ENCODE measurements around the gene PHOX2A.
"Not testable (repeated sequence)": the region's sequence is repeated elsewhere in the genome, so short reads cannot be mapped to it uniquely, and the experiment has no call there.

The PHOX2A gene

DNA sequence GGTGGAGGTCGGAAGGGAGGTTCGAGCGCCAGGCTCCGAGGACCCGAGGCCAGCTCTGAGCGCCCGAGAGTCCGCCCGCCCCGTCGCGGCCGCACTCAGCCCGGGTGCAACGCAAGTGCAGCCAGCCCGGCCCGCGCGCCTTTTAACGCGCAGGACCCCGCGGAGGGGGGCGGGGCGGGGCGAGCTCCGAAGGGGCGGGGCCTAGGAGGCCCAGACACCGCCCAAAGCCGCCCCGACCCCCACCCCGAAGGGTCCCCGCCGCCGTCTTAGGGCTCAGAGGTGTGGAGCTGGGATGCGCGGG lies at the start of gene PHOX2A:
Gene PHOX2A (minus strand): TSS at position 117 of the 301 bp plus-strand sequence. CDS start 172 bp downstream, outside the sequence.
- no peak for DNase-seq

DNA sequence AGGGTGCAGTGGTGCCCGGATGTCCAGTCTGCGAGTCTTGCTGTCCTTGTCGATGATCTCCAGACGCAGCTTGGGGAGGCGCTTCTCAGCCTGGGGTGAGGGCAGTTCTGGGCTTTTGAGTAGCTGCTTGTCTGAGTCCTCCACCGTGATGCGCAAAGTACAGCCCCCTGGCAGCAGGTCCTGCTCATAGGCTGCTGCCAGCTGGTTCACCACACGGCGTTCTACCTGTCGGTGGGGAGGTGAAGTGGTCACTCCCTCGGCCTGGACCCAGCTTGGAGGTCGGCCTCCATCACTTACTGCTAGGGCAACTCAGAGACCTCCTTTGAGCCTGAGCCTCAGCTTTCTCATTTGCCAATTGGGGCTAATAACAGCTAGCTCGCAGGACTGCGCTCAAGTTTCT lies 49.4 kb upstream of the PHOX2A start:
- DNase-seq = no peak

DNA sequence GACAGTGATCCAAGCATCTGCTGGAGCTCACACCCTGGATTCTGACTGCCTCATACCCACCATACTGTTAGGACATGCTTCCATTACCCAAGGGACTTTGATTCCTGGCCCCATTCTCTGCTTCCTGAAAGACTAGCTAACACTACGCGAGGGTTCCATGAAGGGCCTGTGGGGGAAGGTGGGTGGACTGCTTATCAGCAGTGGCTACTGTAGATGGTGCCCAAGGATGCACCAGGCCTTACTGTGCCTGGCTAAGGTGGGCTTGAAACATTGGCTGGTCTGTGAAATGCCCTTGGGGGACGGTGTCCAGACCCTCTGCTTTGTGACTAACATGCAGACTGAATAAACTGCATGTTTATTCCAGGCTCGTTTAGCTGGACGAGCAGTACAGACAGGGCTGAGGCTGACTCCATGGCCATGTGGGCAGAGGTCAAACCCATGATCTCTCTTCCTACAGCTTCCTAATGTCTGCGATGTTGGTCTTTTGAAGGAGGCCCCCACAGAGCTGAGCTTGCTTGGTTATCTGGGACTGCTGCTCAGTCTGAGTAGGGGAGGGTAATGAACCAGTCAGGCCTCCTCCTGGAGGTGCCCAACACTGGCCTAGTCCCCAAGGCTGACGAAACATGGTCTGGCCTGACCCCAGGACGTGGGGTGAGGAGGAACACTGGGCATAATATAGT lies 48.3 kb upstream of the PHOX2A start:
- no peak for DNase-seq

DNA sequence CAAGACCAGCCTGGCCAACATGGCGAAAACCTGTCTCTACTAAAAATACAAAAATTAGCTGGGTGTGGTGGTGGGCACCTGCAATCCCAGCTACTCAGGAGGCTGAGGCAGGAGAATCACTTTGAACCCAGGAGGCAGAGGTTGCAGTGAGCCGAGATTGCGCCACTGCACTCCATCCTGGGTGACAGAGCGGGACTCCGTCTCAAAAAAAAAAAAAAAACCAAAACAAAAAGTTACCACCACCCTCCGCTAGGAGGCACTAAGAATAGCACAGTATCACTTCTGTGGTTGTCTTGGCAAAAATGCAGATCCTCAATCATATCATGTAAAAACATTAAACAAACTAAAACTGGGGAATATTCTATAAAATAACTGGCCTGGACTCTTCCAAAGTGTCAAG lies 46.8 kb upstream of the PHOX2A start:
- not testable (repeated sequence) for DNase-seq

DNA sequence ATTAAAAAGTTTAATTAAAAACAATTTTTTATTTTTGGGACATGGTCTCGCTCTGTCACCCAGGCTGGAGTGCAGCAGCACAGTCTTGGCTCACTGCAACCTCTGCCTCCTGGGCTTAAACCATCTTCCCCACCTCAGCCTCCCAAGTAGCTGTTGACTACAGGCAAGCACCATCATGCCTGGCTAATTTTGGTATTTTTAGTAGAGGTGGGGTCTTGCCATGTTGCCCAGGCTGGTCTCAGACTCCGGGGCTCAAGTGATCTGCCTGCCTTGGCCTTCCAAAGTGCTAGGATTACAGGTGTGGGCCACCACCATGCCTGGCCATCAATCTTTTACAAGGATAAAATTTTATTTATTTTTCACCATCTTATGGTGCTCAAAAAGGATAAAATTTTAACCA lies 43.3 kb upstream of the PHOX2A start:
- DNase-seq = no peak

DNA sequence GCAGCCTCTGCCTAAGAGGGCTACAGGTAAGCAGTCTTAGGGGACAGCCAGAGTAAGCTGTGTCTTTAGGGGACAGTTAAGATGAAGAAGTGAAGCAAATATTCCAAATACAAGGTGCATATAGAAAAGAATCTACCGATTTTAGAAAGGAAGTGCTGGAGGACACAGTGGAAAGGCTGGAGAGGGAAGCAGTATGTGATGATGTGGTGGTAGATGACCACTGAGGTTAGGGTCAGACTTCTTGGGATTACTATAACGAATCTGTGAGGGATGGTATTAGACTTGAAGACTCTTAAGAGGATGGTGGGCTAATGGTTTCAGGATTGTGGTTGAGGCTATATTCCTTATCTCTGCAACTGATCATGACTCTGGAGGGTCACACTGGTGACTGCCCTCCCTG lies 40.0 kb upstream of the PHOX2A start:
- DNase-seq = no peak

DNA sequence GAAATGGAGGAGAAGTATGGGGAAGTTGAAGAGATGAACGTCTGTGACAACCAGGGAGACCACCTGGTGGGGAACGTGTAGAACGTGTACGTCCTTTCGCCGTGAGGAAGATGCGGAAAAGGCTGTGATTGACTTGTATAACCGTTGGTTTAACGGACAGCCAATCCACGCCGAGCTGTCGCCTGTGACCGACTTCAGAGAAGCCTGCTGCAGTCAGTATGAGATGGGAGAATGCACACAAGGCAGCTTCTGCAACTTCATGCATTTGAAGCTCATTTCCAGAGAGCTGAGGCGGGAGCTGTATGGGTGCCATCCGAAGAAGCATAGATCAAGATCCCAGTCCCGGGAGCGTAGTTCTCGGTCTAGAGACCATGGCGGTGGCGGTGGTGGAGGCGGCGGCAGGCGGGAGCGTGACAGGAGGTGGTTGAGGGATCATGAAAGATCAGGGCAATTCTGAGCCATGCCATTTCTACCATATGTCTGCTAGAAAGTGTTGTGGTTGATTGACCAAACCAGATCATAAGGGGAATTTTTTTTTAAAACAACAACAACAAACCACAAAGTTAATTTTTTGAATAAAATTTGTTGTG lies 36.8 kb upstream of the PHOX2A start:
- DNase-seq = no peak

DNA sequence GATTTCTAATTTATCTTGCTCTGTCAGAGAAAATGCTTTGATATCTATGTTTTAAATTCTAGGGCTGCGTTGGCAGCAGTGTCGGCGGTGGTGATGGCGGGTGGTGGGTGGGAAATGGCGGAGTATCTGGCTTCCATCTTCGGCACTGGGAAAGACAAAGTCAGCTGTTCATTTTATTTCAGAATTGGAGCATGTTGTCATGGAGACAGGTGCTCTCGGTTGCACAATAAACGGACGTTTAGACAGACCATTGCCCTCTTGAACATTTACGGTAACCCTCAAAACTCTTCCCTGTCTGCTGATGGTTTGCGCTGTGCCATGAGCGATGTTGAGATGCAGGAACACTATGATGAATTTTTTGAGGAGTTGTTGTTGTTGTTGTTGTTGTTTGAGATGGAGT lies 36.1 kb upstream of the PHOX2A start:
- DNase-seq = no peak

DNA sequence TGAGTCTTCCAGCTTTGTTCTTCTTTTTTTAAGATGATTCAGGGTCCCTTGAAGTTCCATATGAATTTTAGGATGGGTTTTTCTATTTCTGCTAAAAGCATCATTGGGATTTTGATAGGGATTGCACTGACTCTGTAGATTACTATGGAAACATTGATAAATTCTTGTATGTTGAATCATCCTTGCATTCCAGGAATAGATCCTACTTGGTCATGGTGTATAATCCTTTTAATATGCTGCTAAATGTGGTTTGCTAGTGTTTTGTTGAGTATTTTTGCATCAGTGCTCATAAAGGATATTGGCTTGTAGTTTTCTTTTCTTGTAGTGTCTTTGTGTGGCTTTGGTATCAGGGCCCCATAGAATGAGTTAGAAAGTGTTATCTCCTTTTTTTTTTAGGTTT lies 34.9 kb upstream of the PHOX2A start:
- no peak for DNase-seq

DNA sequence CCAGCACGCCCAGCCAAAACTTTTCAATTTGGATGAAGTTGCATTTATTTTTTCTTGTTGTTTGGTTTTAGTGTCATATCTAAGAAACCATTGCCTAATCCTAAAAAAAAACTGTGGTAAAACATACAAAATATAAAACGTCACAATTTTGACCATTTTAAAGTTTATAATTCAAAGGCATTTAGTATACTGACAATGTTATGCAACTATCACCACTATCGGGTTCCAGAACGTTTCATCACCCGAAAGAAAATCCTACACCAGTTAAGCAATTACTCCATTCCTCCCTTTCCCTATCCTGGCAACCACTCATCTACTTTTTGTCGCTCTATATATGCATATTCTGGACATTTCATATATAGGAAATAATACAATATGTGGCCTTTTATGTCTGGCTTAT lies 30.5 kb upstream of the PHOX2A start:
- no peak for DNase-seq

DNA sequence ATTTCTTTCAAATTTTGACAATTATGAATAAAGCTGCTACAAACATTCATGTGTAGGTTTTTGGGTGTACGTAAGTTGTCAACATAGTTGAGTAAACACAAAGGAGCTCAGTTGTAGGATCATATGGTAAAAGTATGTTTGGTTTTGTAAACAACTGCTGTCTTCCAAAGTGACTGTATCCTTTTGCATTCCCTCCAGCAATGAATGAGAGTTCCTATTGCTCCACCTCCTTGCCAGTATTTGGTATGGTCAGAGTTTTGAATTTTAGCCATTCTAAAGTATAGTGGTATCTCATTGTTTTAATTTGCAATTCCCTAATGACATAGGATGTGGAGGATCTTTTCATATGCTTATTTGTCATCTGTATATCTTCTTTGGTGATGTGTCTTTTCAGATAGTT lies 28.0 kb upstream of the PHOX2A start:
- DNase-seq = no peak

DNA sequence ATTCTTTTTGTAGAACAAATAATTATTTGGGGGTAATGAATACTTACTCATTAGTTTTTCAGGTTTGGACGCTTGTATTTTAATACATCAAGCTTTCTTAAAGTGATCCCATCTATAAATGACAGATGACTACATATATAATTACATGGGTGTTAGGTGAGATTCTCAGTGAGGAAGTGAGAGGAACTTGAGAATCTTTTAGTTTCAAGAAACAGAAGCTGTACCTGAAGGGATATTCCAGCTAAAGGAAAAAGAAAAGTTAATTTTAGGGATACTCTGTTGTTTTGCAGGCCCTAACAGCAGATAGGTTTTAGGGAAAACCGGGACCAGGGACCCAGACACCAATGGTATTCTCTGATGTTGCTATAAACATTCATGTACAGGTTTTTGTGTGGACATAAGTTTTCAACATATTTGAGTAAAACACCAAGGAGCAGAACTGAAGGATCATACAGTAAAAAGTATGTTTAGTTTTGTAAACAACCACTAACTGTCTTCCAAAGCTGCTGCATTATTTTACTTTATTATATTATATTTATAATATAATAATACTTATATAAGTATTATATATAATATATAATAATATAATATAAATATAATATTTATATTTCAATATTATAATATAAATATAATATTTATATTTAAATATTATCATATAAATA lies 24.1 kb upstream of the PHOX2A start:
- no peak for DNase-seq

DNA sequence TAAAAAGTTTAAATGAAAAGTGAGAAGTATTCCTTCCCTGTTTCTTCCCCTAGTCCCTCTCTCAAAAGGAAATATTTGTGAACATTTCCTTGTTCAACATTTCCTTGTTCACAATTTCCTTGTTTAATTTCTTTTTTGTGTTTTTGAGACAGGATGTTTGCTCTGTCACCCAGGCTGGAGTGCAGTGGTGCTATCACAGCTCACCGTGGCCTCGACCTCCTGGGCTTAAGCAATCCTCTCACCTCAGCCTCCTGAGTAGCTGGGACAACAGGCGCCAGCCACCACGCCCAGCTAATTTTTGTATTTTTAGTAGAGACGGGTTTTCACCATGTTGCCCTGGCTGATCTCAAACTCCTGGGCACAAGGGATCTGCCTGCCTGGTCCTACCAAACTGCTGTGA lies 23.0 kb upstream of the PHOX2A start:
- not testable (repeated sequence) for DNase-seq

DNA sequence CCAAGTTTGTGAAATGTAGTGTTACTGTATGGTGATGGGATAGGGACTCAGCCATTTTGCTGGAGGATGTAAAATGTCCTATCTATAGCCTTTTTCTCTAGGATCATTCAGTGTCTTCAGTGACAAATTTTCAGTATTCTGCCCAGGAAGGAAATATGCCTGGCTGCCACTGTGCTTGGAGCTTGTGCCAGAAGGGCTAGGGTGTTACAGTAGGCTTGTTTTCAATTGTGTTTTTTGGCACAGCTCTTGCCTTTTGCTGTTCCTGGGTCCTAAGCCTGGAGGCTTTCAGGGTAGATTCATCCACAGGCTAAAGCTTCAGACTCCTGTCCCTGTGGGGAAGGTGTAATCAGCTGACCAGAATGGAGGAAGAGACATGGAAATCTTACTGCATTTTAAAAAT lies 22.0 kb upstream of the PHOX2A start:
- no peak for DNase-seq

DNA sequence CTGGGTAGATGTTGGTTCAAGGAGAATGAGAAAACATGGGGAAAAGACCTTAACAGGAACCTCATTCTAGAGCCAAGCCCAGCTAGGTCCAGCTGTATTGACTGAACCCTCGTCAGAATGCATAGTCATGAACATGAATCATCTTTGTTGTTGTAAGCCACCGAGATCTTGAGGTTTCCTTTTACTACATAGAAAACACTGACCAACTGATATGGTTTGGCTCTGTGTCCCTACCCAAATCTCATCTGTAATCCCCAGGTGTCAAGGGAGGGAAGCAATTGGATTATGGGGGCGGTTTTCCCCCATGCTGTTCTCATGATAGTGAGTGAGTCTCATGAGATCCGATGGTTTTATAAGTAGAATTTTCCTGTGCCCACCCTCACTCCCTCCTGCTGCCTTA lies 19.4 kb upstream of the PHOX2A start:
- no peak for DNase-seq

DNA sequence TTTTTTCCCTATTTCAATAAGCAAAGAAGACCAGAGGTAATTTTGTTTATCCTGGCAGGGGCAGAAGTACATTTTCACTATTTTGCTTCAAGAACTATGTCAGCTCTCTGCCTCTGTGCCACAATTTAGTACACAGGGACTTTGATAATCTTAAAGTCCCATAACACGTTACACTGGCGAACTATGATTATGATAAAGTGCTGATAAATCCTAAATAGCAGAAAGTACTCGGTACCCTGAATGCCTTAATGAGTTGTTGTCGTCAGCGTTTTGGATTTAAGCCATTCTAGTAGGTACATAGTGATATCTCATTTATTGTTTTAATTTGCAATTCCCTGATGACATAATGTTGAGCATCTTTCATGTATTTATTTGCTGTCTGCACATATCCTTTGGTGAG lies 16.6 kb upstream of the PHOX2A start:
- DNase-seq = no peak

DNA sequence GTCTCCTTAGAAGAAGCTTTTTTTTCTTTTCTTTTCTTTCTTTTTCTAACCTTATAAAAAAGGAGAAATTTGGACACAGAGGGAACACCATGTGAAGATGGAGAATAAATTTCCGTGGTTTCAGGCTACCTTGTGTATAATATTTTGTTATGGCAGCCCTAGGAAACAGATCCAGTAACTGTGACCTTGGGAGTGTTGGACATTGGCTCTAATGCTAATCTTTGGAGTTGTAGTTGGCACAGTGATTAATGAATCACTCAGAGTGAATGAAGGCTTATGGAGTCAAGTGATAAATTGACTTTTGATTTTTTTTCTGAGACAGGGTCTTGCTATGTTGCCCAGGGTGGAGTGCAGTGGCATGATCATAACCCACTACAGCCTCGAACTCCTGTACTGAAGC lies 15.5 kb upstream of the PHOX2A start:
- no peak for DNase-seq

DNA sequence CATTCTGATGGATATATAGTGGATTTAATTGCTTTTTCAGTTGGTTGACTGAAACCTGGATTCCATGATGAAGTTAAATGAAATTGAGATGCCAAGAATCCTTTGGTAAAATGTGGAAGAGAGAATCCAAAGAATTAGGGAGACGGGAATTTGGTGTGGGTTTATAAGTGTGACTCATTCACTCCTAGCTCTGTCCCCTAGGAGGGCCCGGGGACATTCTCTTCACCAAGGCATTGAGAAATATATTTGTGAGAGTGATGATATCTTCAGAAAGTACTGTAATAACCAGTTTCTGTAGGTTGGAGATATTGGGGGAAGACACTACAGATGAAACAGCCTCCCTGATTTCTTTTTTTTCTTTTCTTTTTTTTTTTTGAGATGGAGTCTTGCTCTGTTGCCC lies 13.6 kb upstream of the PHOX2A start:
- no peak for DNase-seq

DNA sequence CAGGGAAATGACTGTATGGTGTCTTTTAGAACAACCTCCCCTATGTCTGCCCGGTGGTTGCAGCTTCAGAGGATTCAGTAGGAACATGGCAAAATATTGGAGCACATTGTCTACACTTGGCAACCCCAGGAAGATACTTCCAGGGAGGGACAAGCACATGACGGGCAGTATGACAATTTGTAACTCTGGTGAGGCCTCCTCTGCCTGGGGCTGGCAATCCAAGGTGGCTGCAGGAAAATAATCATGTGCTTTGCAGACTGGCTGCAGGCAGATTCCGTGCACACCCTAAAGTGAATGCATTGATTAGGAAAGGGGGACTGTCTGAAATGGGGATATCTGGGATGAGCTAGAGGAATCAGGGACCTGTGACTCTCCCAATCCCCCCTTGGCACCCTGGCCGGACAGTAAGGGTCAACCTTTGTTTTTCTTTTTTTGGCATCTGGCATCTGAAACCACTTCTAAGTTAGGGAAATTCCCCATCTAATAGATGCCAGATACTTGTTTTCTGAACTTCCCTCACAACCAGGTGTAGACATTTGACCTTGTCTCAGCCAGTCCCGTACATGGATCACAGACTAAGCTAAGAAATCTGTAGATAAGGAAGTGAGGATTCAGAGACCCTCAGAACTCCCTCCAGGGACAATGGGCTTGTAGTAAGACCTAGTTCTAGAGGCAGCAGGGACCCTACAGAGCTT lies 10.5 kb upstream of the PHOX2A start:
- DNase-seq = no peak

DNA sequence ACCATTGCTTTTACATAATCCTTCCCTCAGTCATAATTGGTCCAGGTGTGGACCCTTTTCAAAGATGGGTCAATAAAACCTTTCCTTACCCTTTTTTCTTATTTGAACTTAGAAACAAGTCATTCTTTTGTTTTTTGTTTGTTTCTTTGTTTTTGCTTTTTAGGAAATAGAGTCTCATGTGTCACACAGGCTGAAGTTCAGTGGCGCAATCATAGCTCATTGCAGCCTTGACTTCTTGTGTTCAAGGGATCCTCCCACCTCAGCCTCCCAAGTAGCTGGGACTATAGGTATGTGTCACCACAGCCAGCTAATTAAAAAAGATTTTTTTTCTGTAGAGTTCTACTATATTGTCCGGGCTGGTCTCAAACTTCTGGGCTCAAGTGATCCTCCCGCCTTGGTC lies 9.4 kb upstream of the PHOX2A start:
- no peak for DNase-seq

DNA sequence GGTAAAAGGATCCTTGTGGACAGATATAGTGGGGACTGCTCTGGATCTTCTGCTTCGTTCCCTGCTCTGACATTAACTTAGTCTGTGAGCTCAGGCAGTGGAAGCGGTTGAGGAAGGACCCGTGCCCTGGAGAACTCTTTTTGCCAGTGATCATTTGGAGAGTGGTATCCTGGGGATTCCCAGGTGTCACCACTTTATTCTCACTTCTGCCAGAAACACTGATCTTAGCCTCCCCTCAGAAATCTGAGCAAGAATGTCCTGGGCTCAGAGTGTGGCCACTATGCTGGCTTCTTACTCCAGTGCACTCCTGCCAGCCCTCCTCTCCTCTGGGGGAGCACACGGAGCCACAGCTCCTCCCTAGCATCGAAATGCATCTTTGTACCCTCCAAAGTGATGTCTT lies 7.6 kb upstream of the PHOX2A start:
- DNase-seq = no peak

DNA sequence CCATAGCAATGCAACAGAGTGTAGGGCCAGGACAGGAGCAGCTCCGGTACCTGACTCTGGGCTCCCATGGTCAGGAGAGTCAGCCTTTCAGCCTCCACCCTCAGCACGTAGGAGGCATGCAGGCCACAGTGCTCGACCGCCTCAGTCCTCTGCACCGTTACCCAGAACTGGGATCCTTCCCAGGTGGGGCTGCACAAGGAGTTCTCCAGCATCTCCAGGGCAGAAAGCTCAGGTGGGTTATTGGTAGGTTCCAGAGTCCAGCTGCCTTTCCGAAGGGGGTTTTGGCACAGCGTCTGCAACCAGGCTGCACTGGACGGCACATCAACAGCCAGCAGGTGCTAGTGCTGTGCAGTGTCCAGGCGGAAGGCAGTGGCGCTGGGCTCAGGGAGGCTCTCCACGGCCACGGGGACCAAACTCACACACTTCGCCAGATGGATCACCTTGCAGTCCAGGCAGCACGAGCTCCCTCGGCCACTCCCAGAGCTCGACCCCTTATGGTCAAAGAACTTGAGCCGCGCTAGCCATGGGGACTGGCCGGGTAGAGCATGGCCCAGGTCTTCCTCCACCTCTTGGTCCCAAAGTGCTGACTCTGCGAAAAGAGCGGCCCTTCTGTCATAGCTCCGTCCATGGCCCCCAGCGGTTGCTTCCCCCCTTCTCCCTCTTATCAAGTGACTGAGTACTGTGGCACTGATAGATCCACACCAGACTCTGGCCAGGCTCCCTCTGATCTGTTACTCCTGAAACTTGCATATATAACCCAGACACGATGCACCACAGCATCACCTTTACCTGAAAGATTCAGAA lies 6.9 kb upstream of the PHOX2A start:
- DNase-seq = no peak

DNA sequence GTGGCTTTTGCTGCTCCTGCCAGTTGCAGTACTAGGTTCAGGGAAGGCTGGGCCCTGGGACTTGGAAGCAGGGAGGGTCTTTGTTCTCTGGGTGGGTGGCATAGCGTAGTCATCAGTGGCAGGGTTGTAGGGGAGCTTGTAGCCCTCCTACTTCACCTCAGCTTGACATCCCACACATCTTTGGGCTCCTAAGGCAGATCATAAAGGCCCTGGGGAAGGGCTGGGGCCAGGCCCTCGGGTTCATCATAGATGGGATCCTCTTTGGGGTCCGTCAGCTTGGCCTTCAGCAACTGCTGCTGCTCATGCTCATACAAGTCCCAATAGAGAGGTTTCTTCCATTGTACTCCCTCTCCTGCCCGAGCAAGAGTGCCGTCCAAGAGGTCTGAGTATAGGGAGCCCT lies 6.0 kb upstream of the PHOX2A start:
- DNase-seq = no peak
